HG03196 (cell line): ENCODE results near the gene CACNG5.
"Not testable (repeated sequence)": the region's sequence is repeated elsewhere in the genome, so short reads cannot be mapped to it uniquely, and the experiment has no call there.

ENCODE experiments used
- ATAC-seq: cut with Tn5 transposase; IDR thresholded peaks from one replicate; pipeline ENCODE4 v1.9.1; 2021; ENCODE audit not compliant: unreplicated experiment

CACNG5 gene

DNA sequence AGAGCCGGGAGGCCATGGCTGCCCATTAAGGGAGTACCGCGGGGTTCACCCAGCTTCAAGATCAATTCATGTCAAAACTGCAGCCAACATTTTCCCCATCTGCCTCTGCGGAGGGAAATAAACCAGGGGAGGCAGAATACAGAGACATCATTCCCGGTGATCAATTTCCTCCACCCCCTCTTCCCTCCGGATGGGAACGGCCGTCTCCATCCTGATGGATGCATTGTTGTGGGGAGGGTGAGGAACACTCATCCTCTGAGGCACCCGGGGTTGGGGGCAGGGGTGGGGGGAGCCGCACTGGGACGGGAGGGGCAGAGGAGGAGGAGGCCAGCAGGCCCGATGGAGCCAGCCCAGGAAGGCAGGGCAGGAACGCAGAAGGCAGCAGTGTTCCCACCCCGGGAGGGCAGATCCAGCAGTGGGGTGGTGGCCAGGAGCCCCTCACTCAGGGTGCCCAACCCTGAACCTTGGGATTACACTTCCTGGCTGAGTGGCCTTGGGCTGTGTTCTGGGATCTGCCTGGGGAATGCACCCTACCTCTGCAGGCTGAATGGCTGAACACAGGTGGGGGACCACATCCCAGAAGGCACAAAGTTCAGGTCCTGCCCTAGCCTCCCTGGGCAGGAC is 14.2 kb downstream of the CACNG5 start:
- no peak for ATAC-seq

DNA sequence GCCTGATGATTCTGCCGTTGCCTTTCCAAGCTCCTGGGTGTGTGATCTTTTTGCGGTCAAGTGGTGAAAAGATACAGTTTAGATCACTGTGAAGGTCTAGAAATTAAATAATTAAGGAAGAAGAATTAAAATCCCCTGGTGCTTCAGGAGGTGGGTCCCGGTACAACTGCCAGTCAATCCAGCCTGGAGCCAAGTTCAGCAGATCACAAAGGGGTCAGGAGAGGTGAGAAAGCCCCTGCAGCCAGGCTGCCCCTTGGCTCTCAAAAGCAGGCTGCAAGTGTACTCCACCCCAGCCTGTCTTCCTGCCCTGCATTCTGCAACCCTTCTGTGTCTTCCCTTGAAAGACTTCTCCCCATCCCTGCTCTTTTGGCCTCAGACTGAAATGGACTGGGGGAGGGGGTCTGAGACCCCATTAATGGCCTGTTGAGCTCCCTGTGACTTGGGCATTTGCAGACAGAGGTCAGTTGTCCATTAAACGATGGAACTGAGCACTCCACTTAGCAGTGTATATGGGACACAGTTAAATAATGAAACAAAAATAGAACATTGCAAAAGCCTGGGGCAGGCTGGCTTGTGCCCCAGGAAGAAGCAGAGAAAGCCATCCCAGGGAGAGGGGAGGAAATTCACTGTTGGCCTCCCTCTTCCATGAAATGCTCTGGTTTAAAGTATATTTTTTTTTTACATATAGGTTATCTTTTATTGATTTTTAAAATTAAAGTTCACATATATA is 15.1 kb downstream of the CACNG5 start:
- ATAC-seq, result no peak

DNA sequence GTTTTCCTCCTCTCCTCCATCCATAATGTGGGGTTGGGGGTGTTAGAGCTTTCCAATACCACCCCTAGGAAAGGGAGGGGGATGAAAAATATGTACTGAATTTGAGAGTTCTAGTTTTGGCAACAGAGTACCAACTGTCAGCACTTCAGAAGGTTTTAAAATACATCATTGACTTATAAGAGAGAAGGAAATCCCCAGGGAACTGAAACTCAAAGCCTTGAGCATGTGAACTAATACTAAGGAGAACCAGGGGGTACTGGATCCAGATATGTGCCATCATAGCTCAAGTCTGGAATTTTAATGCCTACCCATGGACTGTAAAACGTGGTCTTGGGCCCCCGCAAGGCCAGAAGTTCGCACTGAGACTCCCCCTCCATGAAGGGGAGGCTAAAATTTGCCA is 15.8 kb downstream of the CACNG5 start:
- no peak for ATAC-seq

DNA sequence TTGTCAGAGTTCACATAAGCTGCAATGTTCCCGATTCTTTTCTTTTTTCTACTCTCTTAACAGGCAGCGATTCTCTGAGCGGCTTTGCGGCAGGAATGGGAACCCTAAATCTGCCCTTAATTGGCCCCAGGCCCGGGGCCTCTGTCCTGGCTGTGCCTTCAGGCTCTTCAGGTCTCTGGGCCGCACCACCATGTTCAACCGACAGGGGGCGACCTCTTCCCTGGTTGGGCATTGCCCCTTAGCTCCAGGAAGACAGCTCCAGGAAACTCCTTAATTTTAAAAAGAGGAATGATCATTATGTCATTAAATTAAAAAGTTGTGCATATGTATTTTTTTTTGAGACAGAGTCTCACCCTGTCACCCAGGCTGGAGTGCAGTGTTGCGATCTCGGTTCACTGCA is 20.3 kb downstream of the CACNG5 start:
- no peak for ATAC-seq

DNA sequence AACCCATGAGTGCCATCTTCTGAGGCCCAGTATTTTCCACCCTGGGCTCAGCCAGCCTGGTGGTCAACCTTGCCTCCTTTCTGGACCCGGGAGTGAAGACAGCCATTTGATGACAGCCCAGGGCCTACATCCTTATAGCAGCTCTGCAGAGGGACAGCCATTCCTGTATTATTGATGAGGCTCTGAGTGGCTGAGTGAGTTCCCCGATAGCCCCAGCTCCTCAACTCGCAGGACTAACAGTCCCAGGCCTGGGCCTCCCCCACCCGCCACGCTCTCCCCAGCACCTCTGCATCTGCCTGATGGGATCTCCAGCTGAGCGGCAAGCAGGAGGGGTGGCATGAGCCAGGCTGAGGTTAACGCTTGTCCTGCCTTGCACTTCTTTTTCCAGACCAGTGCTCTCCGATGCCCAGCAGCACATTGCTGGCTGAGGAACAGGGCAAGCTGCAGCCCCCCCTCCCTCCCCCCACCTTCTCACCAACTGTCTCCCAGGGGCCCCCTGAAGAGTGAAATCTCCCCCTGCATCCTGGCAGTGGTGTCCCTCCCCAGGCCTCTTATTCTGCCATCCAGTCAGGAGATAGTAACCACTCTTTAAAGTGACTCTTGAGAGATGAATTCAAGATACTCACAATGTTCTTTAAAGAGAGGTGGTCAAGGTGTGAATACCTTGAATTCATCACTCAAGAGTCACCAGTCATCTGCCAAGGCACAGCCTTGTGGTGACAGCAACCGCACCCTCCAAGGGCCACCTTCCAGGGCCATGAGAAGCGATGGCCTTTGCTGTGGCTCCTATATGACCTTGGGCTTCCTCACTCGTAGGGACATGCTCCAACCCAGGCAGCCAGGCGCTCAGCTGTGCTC is 23.5 kb downstream of the CACNG5 start:
- ATAC-seq, result no peak

DNA sequence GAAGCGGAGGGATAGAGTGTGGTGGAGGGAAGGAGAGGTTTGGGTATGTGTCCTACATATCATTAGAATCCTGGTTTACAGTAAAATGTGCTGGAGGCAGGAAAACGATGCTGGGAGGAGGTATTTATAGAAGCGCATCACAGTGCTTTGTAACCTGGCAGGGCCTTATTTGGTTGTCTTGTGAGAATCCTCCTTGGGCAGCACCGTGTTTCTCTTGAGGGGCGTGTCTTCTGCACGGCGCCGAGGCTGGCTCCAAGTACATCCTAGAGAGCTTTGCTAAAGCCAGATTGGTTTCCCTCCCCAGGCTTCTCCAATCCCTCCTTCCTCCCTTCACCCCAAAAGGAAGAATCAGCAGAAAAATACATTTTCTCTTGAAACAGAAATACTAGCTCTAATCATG is 24.4 kb downstream of the CACNG5 start:
- ATAC-seq, result no peak

DNA sequence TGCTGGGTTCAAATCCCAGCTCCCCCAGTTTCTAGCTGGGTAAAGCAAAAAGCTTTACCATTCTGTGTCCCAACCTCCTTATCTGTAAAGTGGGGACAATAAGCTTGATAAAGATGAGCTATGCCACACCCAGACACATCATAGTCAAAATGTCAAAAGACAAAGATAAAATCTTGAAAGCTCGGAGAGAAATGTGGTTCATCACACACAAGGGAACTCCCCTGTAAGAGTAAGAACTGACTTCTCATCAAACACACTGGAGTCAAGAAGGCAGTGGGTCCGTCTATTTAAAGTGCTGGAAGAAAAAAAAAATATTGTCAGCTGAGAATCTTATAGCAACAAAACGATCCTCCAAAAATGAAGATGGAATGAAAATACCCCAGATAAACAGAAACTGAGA is 25.3 kb downstream of the CACNG5 start:
- ATAC-seq, result no peak

DNA sequence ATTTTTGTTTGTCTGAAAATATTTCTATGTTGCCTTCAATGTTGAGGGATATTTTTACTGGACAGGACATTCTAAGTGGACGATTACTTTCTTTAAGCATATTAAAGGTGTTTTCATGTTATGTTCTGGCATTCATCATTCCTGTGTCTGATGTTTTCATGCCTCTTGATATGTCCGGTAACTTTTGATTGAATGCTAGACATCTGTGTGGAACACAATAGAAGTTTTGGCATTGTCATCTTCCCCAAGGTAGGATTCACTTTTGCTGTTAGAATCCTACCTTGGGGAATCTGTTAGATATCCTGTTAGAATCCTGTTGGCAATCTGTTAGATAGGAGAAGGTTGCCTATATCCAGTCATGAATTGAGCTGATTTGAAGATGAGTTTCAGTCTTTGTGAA is 28.9 kb downstream of the CACNG5 start:
- ATAC-seq, result no peak

DNA sequence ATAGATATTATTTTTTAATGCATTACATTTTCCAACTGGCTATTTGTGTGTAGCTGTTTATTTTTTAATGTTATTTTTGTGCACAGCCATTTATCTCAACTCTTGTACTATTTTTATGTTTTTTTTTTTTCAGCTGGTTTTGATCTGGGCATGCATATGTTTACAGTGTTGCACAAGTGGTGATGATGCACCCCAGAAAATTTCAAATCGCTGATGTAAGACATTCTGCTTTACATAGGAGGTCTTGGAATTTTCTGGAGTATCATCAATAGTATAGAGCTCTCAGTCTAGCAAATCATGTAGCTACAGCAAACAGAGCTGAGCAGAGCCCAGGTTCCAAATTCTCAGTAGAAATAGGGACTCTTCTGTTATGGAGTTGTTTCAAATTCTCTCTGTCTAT is 30.2 kb downstream of the CACNG5 start:
- ATAC-seq, result no peak

DNA sequence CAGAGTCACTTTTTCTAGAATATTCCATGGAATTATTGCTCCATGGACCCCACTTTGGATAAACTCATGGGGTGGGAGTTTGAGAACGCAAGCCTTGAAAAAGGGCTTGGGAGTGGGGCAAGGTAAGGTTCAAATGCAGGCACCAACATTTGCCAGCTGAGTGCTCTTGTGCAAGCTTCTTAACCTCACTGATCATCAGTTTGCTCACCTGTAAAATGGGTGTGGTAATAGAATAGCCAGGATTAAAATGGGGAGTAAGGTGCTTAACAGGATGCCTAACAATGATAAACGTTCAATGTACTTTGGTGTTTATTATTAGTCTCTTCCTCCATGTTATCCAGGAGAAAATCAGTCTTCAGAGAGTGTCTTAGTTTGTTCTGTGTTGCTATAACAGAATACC is 39.0 kb downstream of the CACNG5 start:
- ATAC-seq, result no peak

DNA sequence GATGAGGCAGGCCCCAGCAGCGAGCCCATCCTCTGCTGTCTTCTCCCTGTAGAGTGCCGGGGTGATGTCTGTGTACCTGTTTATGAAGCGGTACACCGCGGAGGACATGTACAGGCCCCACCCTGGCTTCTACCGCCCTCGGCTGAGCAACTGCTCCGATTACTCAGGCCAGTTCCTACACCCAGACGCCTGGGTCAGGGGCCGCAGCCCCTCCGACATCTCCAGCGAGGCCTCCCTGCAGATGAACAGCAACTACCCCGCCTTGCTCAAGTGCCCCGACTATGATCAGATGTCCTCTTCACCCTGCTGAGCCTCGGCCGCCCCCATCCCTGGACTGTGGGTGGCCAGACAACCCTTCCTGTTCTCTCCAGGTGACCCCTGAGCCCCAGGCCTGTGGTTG is 50.0 kb downstream of the CACNG5 start:
- ATAC-seq, result no peak

DNA sequence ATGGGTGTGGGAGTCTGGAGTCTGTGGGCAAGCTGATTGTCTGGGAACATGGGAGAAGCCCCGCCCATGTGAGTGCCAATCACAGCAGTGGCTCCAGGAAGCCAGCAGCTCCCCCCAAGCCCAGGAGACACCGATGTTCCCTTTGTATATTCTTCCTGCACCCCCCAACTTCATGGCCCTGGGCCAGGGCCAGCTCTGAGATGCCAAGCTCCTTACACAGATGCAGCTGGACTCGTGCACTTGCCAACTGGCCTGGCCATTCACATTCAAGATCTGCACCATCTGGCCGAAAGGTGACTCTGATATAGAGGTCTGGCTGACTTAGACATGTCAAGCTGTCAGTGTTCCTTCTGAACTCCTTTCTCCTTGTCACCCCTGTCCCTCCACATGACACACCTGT is 50.5 kb downstream of the CACNG5 start:
- no peak for ATAC-seq

DNA sequence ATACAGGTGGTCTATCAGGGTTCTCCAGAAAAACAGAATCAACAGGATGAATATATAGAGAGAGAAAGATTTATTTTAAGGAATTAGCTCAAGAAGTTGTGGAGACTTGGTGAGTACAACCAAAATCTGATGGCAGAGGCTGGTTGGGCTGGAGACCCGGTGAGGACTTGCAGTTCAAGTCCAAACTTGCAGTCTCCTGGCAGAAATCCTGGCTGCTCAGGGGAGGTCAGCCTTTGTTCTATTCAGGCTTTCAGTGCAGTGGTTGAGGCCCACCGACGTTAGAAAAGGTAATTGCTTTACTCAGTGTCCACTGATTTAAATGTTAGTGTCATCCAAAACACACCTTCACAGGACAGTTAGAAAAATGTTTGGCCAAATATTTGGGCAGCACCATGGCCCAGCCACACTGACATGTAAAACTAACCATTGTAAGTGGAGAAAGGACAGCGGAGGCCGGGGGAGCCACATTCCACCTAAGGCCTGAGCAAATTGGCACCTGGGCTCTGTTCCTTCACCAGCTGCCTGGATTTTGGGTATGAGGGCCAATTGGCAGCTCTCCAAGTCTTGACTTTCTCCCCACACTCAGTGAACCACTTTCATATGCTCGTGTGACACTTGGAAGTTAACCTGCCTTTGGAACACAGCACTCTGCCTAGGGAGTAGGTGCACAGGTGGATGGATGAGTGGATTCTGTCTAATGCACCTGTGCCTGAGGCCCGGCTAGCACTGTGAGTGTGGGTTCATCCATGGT is 54.7 kb downstream of the CACNG5 start:
- no peak for ATAC-seq

DNA sequence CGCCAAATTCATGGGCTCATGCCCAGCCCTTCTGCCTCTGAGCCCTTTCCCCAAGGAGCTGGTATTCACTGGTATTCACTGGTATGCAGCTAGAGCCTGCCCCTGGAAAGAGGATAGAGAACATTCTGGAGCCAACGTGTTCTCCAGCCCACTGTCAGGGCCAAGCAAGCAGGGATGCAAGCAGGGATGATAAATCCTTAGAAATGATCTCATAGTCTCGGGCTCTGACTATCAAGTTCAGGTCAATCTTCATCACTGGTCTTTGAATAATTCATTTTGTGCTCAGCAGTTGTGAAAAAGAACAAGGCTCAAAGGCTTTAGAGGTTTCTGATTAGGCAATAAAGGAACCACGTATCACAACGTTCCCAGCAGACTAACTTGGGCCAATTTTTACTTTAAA is 57.3 kb downstream of the CACNG5 start:
- ATAC-seq, result no peak

DNA sequence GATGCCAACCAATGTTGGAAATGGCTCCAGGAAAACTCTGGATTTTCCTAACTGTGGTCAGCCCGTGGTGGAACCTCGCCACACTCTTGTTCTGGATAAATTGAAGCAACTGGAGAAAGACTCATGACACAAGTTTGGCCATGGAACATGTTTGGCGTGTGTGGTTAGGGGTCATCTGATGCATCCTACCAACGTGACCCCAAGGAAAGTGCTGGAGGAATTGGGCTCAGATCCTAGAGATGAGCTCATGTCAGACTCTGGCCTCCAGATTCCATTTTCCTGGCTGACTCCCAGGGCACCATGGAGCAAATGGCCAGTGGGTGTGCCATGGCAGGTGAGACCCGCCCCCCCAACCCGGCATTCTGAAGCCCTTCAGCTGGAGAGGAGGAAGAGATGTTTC is 58.5 kb downstream of the CACNG5 start:
- no peak for ATAC-seq

DNA sequence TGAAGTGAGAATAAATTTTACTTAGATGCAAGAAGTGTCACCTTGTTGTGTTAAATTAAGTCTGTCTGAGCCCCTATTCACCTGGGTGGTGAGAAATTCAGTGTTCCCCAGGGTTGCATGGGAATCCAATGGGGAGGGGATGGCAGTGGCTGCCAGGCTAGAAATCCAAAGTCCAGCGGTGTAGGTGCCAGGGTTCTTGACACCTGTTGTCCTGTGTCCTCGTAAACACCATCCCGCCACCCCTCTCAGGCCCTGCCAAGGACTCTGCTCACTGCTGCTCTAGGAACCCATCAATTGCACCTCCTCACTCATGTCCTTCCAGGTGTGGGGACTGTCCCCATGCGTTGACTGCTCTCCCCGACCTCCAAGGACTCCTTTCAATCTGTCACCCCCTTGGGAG is 58.9 kb downstream of the CACNG5 start:
- no peak for ATAC-seq

DNA sequence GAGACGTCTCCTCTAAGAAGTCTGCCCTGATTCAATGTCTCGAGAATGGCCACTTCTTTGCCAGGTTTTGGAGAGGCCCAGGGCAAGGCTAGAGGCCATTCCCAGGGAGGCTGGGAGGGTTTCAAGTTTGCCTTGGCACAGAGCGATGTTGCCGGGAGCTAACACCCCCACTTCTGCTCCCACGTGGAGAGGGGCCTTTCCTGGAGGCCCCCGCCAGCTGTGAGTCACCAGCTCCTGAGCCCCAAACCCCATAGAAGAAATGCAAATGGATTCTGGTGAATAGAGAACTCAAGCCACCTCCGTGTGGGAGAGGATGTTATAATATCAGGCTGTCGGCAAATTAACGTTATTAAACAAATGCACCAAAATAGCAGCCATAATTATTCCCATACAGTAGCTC is 62.2 kb downstream of the CACNG5 start:
- no peak for ATAC-seq

DNA sequence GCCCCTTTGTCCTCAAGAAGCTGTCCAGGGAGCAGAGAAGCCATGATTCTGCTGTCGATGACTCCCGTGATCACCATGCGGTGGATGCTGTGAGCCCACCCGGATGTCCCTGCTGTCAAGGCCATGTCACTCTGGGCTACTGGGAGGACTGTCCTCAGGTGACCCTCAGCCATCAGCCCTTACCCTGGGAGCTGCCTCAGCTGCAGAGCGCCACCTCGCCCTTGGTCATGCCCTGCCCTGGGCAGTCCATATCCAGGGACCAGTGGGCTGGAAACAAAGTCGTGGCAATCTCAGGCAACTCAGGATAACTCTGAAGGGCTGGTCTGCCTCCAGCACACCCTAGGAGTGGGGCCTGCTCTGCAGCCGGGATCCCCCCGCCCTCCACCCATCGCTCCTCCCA is 63.6 kb downstream of the CACNG5 start:
- no peak for ATAC-seq

DNA sequence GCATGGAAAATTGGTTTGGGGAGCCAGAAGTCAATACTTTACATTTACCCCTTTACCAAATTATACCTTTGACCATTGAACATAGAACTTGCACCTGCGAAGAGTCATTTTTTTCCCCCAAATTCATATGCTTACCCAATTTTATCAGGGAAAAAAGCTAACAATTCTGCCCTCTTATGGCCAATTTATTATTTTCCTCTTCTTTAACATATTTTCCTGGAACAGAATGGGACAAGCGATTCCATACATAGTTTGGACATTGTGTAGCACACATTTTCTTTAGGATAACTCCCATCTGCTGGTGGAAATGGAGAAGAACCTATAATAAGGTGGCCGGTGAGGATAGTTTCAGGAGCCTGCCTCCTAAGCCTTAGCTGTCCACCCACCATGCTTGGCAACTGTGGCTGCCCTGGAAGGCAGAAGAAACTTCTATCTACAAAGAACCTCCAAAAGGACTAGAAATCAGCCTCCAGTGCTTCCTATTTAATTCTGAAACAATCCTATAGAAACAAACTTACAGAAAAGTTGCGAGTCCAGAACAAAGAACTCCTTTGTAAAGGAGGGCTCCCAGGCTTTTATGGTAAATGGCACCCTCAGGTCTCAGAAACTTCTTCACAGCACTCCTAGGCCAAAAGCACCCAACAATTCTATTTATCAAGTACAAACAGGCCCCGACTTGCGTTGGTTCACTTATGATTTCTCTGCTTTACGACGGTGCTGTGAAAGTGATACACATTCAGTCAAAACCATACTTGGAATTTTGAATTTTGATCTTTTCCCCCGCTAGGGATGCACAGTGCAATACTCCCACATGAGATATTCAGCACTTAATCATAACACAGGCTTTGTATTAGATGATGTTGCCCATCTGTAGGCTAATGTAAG is 65.5 kb downstream of the CACNG5 start:
- ATAC-seq, result no peak

DNA sequence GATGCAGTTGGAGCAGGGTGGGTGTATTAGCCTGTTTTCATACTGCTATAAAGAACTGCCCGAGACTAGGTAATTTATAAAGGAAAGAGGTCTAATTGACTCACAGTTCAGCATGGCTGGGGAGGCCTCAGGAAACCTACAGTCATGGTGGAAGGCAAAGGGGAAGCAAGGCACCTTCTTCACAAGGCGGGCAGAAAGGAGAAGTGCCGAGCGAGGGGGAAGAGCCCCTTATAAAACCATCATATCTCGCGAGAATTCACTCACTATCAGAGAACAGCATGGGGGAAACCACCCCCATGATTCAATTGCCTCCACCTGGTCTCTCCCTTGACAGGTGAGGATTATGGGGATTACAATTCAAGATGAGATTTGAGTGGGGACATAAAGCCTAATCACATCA is 68.4 kb downstream of the CACNG5 start:
- ATAC-seq, result not testable (repeated sequence)
